ENCODE results near the gene MED22. TPM values are rescaled to one million over a fixed set of nuclear protein-coding genes. Genes with fewer than 3 reads are reported as not detected.

Gene MED22
- total and polyA plus RNA-seq, 2 donors (not counting 1 experiment from before 2014, with no cell fraction given): 13.9 to 17.8 TPM

GRCh38 chr9:133375116-133375723 is 27.3 kb upstream of the MED22 start:
- H3K4me2 ChIP-seq (ENCODE audit: extremely low read depth, insufficient read depth, low read length): peak overlapping the region; percentile 77
- TF ChIP-seq, protein P1, sequence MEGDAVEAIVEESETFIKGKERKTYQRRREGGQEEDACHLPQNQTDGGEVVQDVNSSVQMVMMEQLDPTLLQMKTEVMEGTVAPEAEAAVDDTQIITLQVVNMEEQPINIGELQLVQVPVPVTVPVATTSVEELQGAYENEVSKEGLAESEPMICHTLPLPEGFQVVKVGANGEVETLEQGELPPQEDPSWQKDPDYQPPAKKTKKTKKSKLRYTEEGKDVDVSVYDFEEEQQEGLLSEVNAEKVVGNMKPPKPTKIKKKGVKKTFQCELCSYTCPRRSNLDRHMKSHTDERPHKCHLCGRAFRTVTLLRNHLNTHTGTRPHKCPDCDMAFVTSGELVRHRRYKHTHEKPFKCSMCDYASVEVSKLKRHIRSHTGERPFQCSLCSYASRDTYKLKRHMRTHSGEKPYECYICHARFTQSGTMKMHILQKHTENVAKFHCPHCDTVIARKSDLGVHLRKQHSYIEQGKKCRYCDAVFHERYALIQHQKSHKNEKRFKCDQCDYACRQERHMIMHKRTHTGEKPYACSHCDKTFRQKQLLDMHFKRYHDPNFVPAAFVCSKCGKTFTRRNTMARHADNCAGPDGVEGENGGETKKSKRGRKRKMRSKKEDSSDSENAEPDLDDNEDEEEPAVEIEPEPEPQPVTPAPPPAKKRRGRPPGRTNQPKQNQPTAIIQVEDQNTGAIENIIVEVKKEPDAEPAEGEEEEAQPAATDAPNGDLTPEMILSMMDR (conservative IDR thresholded peaks at IDR 0.05 in 1 of 2, IDR thresholded peaks at IDR 0.05 in 1 of 2; ENCODE audit: low read depth in 1 of 2, low read length in 2 of 2): no peak
- no peak for TF ChIP-seq EZH2 (IDR thresholded peaks at IDR 0.05; ENCODE audit: low read length, missing control alignments)
- no peaks in the 10 kb centered on the region for H3K27me3 ChIP-seq (ENCODE audit: control insufficient read depth, insufficient read depth, low read length)
- H3K79me2 ChIP-seq (ENCODE audit: control insufficient read depth, insufficient read depth, low read length): peaks cover 56% of the 10 kb centered on the region
- H3K4me1 ChIP-seq (ENCODE audit: control insufficient read depth, extremely low read depth, insufficient read depth, low read length): peaks cover 6% of the 10 kb centered on the region
- H3K36me3 ChIP-seq (ENCODE audit: control insufficient read depth, insufficient read depth, low read length): peaks cover 16% of the 10 kb centered on the region
- peak overlapping the region; percentile 97 for H3K9ac ChIP-seq (ENCODE audit: insufficient read depth, low read length)
- H4K20me1 ChIP-seq (ENCODE audit: control insufficient read depth, extremely low read depth, insufficient read depth, low read length): peaks cover 5% of the 10 kb centered on the region
- no peak overlapping the region for H2AFZ ChIP-seq (ENCODE audit: low read length)
- H3K27ac ChIP-seq (ENCODE audit: insufficient read depth, low read length): peak overlapping the region; percentile 98
- H3K9me3 ChIP-seq (ENCODE audit: control insufficient read depth, insufficient read depth, low read depth, low read length): no peaks in the 10 kb centered on the region
- DNase-seq (ENCODE audit: low read depth in 2 of 2): peak; percentile 39 to 44
- peak overlapping the region; percentile 78 to 100 (median 96) for H3K4me3 ChIP-seq (replicated peaks in 1 of 4; ENCODE audit: control extremely low read depth in 1 of 4, insufficient read depth in 1 of 4, low read depth in 3 of 4, low read length in 4 of 4)

DNA sequence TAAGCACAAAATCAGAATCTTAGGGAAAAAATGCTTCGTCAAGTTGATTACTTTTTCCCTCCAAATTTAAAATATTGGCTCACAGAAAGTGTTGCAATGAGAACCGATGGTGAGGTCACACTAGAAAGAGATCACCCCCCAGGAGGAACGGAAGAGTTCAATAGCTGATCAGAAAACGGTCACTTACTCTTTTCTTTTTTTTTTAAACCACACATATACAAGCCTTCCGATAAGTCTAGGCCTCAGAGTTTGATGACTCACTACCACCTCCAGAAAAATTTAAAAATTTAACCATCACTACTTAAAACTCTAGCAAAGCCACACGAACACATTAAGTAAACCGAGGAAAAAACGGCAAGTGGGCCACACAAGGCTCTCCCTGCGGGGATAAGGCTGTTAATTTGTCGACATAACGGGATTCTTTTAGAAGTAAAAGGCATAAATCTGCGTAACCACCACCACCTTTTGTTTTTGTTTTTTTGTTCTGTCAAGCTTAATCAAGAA is 26.7 kb upstream of the MED22 start:
- H3K9me3 ChIP-seq (ENCODE audit: control insufficient read depth, insufficient read depth, low read depth, low read length): no peaks in the 10 kb centered on the region
- peak overlapping the region; percentile 78 to 100 (median 96) for H3K4me3 ChIP-seq (replicated peaks in 1 of 4; ENCODE audit: control extremely low read depth in 1 of 4, insufficient read depth in 1 of 4, low read depth in 3 of 4, low read length in 4 of 4)
- TF ChIP-seq EZH2 (IDR thresholded peaks at IDR 0.05; ENCODE audit: low read length, missing control alignments): no peak
- TF ChIP-seq, protein P1 (conservative IDR thresholded peaks at IDR 0.05 in 1 of 2, IDR thresholded peaks at IDR 0.05 in 1 of 2; ENCODE audit: low read depth in 1 of 2, low read length in 2 of 2): no peak
- peak overlapping the region; percentile 77 for H3K4me2 ChIP-seq (ENCODE audit: extremely low read depth, insufficient read depth, low read length)
- H4K20me1 ChIP-seq (ENCODE audit: control insufficient read depth, extremely low read depth, insufficient read depth, low read length): peaks cover 6% of the 10 kb centered on the region
- peaks cover 22% of the 10 kb centered on the region for H3K36me3 ChIP-seq (ENCODE audit: control insufficient read depth, insufficient read depth, low read length)
- peaks cover 61% of the 10 kb centered on the region for H3K79me2 ChIP-seq (ENCODE audit: control insufficient read depth, insufficient read depth, low read length)
- peak overlapping the region; percentile 98 for H3K27ac ChIP-seq (ENCODE audit: insufficient read depth, low read length)
- DNase-seq (ENCODE audit: low read depth in 2 of 2): peak; percentile 60 to 81
- H3K4me1 ChIP-seq (ENCODE audit: control insufficient read depth, extremely low read depth, insufficient read depth, low read length): peaks cover 6% of the 10 kb centered on the region
- H3K27me3 ChIP-seq (ENCODE audit: control insufficient read depth, insufficient read depth, low read length): no peaks in the 10 kb centered on the region
- no peak overlapping the region for H2AFZ ChIP-seq (ENCODE audit: low read length)
- peak overlapping the region; percentile 97 for H3K9ac ChIP-seq (ENCODE audit: insufficient read depth, low read length)

- H3K79me2 ChIP-seq (ENCODE audit: control insufficient read depth, insufficient read depth, low read length): peaks cover 86% of the 10 kb centered on the region
- TF ChIP-seq EZH2 (IDR thresholded peaks at IDR 0.05; ENCODE audit: low read length, missing control alignments): no peak
- TF ChIP-seq, protein P1 (conservative IDR thresholded peaks at IDR 0.05 in 1 of 2, IDR thresholded peaks at IDR 0.05 in 1 of 2; ENCODE audit: low read depth in 1 of 2, low read length in 2 of 2): no peak
- H3K27ac ChIP-seq (ENCODE audit: insufficient read depth, low read length): no peak overlapping the region
- peaks cover 9% of the 10 kb centered on the region for H4K20me1 ChIP-seq (ENCODE audit: control insufficient read depth, extremely low read depth, insufficient read depth, low read length)
- H3K9me3 ChIP-seq (ENCODE audit: control insufficient read depth, insufficient read depth, low read depth, low read length): no peaks in the 10 kb centered on the region
- DNase-seq (ENCODE audit: low read depth in 2 of 2): no peak
- peak overlapping the region; percentile 23 for H3K4me2 ChIP-seq (ENCODE audit: extremely low read depth, insufficient read depth, low read length)
- peak overlapping the region in 1 of 4 experiments; percentile 4 for H3K4me3 ChIP-seq (replicated peaks in 1 of 4; ENCODE audit: control extremely low read depth in 1 of 4, insufficient read depth in 1 of 4, low read depth in 3 of 4, low read length in 4 of 4)
- peaks cover 10% of the 10 kb centered on the region for H3K4me1 ChIP-seq (ENCODE audit: control insufficient read depth, extremely low read depth, insufficient read depth, low read length)
- no peaks in the 10 kb centered on the region for H3K27me3 ChIP-seq (ENCODE audit: control insufficient read depth, insufficient read depth, low read length)
- H2AFZ ChIP-seq (ENCODE audit: low read length): no peak overlapping the region
- H3K36me3 ChIP-seq (ENCODE audit: control insufficient read depth, insufficient read depth, low read length): peaks cover 35% of the 10 kb centered on the region
- H3K9ac ChIP-seq (ENCODE audit: insufficient read depth, low read length): no peak overlapping the region
These were observed 24.2 kb upstream of the MED22 start for GRCh38 chr9:133372144-133372543.
